Measurements from ENCODE around the gene CGB2.
"Not testable (repeated sequence)": the region's sequence is repeated elsewhere in the genome, so short reads cannot be mapped to it uniquely, and the experiment has no call there.

Gene CGB2

GRCh38 chr19:49011194-49011593 is 20.5 kb upstream of the CGB2 start:
- no peak for DNase-seq

- DNase-seq = peak; percentile 22
Observed at GRCh38 chr19:49014123-49014869, 17.4 kb upstream of the CGB2 start.

DNA sequence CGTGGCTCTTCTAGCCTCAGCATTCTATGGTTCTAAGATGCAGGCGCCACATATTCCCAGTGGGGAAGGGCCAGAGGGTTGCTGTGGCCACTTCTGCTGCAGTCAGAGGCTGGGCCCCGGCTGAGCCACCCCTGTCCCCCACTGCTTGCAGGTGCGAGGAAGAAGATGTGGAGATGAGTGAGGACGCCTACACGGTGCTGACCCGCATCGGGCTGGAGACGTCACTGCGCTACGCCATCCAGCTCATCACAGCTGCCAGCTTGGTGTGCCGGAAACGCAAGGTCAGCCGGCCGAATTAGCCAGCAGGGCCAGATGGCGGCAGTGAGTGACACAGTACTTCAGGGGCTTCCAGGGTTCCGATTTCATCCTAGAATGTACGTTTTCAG is 16.8 kb upstream of the CGB2 start:
- DNase-seq = no peak

- no peak for DNase-seq
Observed at GRCh38 chr19:49016067-49016839, 15.4 kb upstream of the CGB2 start.

DNA sequence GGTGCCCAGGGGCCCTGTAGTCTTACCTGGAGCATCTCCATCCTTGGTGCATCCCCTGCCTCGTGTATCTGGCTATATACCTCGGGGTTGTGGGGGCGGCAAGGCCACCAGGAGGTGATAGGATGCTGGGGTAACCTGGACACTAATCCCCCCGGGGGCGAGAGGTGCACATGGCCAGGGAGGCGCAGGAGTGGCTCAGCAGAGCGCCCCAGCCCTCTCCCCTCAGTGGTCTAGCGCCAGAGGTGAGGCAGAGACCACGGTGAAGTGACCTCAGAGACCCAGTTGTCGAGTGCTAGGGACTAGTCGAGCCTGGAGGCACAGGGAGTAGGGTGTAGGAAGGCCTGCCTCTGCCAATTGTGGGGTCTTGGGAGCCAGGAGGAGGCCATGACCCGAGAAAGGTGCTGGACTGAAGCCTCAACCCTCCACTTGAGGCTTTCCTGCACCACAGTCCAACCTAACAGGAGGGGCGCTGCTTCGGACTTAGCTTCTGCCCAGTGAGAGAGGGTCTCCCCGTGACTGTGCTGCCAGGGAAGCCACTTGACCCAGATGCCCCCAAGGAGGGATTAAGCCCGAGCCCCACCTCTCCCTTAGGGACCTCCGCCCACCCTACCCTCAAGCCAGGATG is 14.5 kb upstream of the CGB2 start, which contains the start of gene LHB:
Gene LHB, minus strand, starts transcription at position 51 of the 625 bp plus-strand sequence. Its CDS starts 10 bp downstream, at position 41.
- no peak for DNase-seq

DNA sequence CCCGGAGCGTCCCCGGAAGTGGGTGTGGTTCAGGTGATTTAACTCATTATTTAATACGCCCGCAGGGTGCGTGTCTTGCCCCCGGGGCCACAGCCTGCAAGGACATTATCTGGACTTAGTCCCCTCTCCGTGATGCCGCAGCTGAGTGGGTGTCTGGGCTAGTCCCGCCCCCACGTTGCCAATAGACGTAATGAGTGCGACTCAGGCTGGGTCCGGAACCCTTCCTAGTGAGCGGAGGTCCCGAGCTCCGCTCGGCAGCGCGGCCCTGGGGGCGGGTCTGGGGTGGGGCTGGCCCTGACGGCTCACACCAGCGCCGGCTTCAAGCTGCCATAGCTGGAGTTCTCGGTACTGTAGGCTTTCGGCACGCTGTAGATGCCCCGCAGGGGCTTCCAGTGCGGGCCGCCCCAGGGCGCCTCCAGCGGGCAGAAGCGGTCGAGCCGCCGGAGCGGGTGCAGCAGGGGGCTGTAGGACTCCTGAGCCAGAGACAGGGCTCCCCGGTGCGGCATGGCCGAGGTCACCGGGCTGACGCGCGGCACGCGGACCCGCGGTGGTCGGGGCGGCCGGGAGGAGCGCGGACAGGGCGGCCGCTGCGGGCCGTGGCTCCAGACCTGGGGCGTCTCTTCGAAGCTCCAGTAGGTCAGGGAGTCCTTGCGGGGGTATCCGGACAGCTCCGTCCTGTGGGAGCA is 13.9 kb upstream of the CGB2 start:
- DNase-seq = no peak

- not testable (repeated sequence) for DNase-seq
Observed at GRCh38 chr19:49018388-49019241, 13.1 kb upstream of the CGB2 start.

GRCh38 chr19:49019242-49019932 is 12.3 kb upstream of the CGB2 start:
- DNase-seq = no peak

DNA sequence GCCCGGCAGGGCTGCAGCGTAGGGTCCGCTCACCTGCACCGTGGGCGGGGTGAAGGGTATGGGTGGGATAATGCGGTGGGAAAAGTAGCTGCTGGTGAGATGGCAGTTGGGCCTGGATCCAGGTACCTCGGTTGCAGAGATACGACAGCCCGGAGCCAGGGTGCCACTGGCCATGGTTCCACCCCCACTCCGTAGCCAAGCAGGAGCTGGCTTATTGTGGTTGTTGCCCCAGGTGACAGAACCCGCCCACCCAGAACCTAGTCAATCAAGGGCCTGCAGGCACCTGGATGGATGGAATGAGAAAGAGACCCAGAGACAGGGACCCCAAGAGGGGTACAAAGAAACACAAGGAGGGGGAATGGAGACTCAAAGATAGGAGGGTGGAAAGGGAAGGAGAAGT is 11.3 kb upstream of the CGB2 start:
- DNase-seq = no peak

DNA sequence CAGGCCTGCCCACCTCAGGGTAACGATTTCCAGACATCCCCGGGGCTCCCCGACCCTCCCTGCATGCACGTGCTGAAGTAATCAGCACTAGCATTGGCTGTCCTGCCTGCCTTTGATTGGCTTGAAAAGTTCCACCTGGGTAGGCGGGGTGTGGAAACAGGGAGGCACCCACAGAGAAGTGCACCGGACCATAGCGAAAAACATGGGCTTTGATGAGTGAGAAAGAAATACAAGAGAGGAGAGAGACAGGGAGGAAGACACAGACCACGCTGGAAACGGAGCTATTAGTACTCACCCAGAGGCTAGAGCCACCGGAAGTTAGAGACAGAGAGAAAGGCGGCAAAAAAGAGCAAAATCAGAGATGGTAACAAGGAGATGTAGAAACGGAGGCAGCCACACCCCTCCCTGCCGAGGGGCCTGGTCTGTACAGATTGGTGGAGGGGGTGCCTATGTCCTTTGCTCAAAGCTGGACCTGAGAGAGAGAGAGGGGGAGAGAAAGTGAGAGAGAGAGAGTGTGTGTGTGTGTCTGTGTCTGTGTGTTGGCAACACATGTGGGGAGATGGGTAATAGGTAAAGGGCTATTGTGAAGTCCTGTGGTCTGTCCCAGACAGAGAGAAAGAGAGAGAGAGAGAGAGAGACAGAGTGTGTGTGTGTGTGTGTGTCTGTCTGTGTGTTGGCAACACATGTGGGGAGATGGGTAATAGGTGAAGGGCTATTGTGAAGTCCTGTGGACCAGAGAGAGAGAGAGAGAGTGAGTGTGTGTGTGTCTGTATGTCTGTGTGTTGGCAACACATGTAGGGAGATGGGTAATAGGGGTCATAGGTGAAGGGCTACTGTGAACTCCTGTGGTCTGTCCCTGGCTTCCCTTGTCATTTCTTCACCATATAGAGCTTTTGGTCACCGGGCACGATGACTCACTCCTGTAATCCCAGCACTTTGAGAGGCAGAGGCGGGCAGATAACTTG is 10.5 kb upstream of the CGB2 start:
- no peak for DNase-seq

DNA sequence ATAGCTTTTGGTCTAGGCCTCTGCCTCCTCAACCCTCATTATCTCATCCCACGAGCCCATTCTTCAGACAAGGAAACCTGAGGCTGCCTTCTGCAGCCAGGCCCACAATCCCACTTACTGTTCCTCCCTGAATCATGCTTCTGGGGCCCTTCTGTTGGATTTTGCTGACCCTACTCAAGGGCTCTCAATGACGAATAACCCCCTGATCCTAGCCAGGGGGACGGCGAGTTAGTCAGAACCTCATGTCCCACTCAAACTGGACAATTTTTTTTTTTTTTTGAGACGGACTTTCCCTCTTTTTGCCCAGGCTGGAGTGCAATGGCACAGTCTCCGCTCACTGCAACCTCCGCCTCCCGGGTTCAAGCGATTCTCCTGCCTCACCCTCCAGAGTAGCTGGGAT is 9.6 kb upstream of the CGB2 start:
- no peak for DNase-seq

- DNase-seq = not testable (repeated sequence)
Observed at GRCh38 chr19:49024233-49024632, 7.5 kb upstream of the CGB2 start, which contains the start of gene CGB3. CGB3 (minus strand) TSS chr19:49024333; CDS start chr19:49023971, 362 bp downstream.

DNA sequence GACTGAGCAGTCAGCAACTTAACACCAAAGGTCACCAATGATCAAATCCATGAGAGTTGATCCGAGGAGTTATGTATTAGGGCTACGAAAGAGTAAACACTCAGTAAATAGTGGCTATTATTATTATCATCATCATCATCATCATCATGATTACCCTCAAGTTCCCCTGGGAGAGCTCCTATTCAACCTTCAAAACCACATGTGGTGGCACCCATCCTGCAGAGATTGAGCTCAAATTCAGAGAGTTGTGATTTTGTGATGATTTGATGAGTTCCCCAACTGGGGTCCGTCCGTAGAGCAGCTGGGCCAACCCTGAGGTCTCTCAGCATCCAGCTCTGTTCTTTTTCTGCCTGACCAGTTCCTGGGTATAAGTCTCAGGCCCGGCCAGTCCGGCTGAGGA is 6.6 kb upstream of the CGB2 start:
- not testable (repeated sequence) for DNase-seq

- not testable (repeated sequence) for DNase-seq
Observed at GRCh38 chr19:49025599-49025998, 6.1 kb upstream of the CGB2 start.

DNA sequence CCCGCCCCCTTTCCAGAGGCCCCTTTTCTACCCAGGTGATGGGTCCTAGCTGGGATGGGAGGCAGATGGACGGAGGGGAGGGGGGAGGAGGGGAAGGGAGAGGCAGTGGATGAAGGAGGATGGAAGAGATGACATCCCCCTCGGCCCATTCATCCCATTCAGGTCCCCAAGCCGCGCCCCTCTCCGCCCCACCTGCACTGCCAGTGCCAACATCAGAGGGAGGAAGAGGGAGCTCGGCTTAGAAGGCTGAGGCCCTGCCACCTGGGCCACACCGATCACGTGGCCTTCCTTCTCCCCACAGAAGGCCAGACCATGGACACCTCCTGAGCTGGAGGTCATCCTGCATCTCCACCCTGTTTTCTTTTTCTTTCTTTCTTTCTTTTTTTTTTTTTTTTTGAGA is 3.0 kb upstream of the CGB2 start:
- not testable (repeated sequence) for DNase-seq

DNA sequence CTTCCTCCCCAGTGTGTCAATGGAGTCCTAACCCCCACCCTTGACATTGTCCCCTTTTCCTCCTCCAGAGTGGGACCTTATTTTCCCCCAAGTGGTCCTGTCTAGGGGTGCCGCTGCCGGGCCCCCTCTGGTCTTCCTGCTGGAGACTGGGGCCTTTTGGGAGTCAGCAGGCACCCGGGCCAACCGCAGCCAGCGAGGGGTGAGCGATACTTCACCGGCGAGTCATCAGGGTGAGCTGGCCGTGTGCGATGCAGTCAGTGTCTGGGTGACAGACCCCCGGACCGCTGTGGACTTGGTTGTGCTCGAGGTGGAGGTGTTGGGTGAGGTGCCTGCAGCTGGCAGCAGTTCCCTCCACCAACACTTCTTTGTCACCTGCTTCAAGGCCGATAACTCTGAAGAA is 1.9 kb upstream of the CGB2 start:
- DNase-seq = not testable (repeated sequence)

DNA sequence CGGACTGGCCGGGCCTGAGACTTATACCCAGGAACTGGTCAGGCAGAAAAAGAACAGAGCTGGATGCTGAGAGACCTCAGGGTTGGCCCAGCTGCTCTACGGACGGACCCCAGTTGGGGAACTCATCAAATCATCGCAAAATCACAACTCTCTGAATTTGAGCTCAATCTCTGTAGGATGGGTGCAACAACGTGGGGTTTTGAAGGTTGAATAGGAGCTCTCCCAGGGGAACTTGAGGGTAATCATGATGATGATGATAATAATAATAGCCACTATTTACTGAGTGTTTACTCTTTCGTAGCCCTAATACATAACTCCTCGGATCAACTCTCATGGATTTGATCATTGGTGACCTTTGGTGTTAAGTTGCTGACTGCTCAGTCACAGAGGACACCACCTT is 1.4 kb upstream of the CGB2 start:
- DNase-seq = not testable (repeated sequence)

GRCh38 chr19:49036815-49037214 is 5.1 kb downstream of the CGB2 start, which contains the start of gene CGB1:
CGB1 (minus strand) TSS chr19:49036895; CDS start chr19:49036711, 184 bp downstream.
- not testable (repeated sequence) for DNase-seq

DNA sequence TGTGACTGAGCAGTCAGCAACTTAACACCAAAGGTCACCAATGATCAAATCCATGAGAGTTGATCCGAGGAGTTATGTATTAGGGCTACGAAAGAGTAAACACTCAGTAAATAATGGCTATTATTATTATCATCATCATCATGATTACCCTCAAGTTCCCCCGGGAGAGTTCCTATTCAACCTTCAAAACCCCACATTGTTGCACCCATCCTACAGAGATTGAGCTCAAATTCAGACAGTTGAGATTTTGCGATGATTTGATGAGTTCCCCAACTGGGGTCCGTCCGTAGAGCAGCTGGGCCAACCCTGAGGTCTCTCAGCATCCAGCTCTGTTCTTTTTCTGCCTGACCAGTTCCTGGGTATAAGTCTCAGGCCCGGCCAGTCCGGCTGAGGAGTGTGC is 6.4 kb downstream of the CGB2 start:
- DNase-seq = not testable (repeated sequence)

Measured in T1000 (cell line).